Measurements from ENCODE around the gene FLCN.

GRCh38 chr17:17175340-17175739 is 61.6 kb downstream of the FLCN start:
- TF ChIP-seq CTCF (IDR thresholded peaks at IDR 0.05) (no peak), POLR2AphosphoS5 (IDR thresholded peaks at IDR 0.05) (no peak), POLR2A (IDR thresholded peaks at IDR 0.05) (no peak)

All from prostate gland (tissue), 2 donors.